Keratinocyte (primary cell): ENCODE data around the gene GABRA1. TPM values are rescaled to one million over a fixed set of nuclear protein-coding genes. Genes with fewer than 3 reads are reported as not detected.

Experiments
- DNase-seq: peaks from one replicate; pipeline ENCODE4 v3.0.0-alpha.2; 2011; ENCODE audit warnings: low read depth, missing footprints, low spot score
- FAIRE-seq: peaks from 2 replicates; lab custom pipeline; 2011; peaks lifted over from hg19 to GRCh38; lab: Jason Lieb, UNC
- H2AFZ ChIP-seq: 2 replicates; pipeline ENCODE4 v1.6.0; 2012; ENCODE audit warnings: low read length, control low read depth, inconsistent platforms; ENCODE audit not compliant: control insufficient read depth
- H3K27ac ChIP-seq: 2 replicates; pipeline ENCODE4 v1.5.1; 2011; ENCODE audit warnings: low read length; ENCODE audit not compliant: control insufficient read depth, insufficient read depth
- H3K27me3 ChIP-seq: 3 replicates; pipeline ENCODE4 v1.6.0; 2011; ENCODE audit warnings: low read length; ENCODE audit not compliant: control insufficient read depth, insufficient read depth; ENCODE audit errors: extremely low read depth
- H3K36me3 ChIP-seq, 2 experiments: 2 replicates in 1 of 2; 3 replicates in 1 of 2; pipeline ENCODE4 v1.5.1; 2011; ENCODE audit warnings: low read length in 2 of 2, mild to moderate bottlenecking in 1 of 2; ENCODE audit not compliant: control insufficient read depth in 2 of 2, insufficient read depth in 2 of 2; ENCODE audit errors: extremely low read depth in 1 of 2
- H3K4me1 ChIP-seq: 3 replicates; pipeline ENCODE4 v1.5.1; 2011; ENCODE audit warnings: low read length; ENCODE audit not compliant: control insufficient read depth, insufficient read depth; ENCODE audit errors: extremely low read depth
- H3K4me2 ChIP-seq: 3 replicates; pipeline ENCODE4 v1.6.0; 2011; ENCODE audit warnings: low read depth, low read length; ENCODE audit not compliant: control insufficient read depth, insufficient read depth; ENCODE audit errors: extremely low read depth
- H3K4me3 ChIP-seq, 3 experiments: fragments of 200-600 bp in 1 of 3; sonication (generic) in 1 of 3; 2 replicates in 2 of 3; 3 replicates in 1 of 3; pipeline ENCODE4 v1.5.1; 2011 to 2016; ENCODE audit warnings: low read length in 3 of 3, mild to moderate bottlenecking in 3 of 3, control low read depth in 2 of 3, inconsistent platforms in 1 of 3, low read depth in 1 of 3, mixed read lengths in 1 of 3, mixed run types in 1 of 3, moderate library complexity in 1 of 3; ENCODE audit not compliant: control insufficient read depth in 2 of 3, insufficient read depth in 2 of 3; ENCODE audit errors: extremely low read depth in 1 of 3
- H3K79me2 ChIP-seq: 2 replicates; pipeline ENCODE4 v1.6.0; 2012; ENCODE audit warnings: low read length; ENCODE audit not compliant: control insufficient read depth, insufficient read depth
- H3K9ac ChIP-seq: 3 replicates; pipeline ENCODE4 v1.6.0; 2011; ENCODE audit warnings: low read length; ENCODE audit not compliant: control insufficient read depth, insufficient read depth; ENCODE audit errors: extremely low read depth
- H3K9me1 ChIP-seq: 3 replicates; pipeline ENCODE4 v1.6.0; 2011; ENCODE audit warnings: low read length; ENCODE audit not compliant: control insufficient read depth, insufficient read depth; ENCODE audit errors: extremely low read depth
- H3K9me3 ChIP-seq: 2 replicates; pipeline ENCODE4 v1.5.1; 2012; ENCODE audit warnings: low read depth, low read length; ENCODE audit not compliant: control insufficient read depth
- H4K20me1 ChIP-seq: 3 replicates; pipeline ENCODE4 v1.6.0; 2011; ENCODE audit warnings: low read length; ENCODE audit not compliant: control insufficient read depth, insufficient read depth; ENCODE audit errors: extremely low read depth
- CTCF ChIP-seq, 3 experiments: IDR thresholded peaks in 1 of 3; conservative IDR thresholded peaks in 1 of 3; optimal IDR thresholded peaks in 1 of 3; 2 replicates in 2 of 3; 3 replicates in 1 of 3; pipeline versions ENCODE3 to v1.5.1; 2011; ENCODE audit warnings: low read length in 3 of 3, mild to moderate bottlenecking in 3 of 3, moderate library complexity in 2 of 3, control low read depth in 1 of 3, inconsistent platforms in 1 of 3; ENCODE audit not compliant: insufficient read depth in 2 of 3; ENCODE audit errors: extremely low read depth in 1 of 3
- EZH2 ChIP-seq: IDR thresholded peaks from one replicate; pipeline ENCODE4 v1.6.1; 2012; ENCODE audit warnings: inconsistent platforms, mild to moderate bottlenecking, low read length, moderate library complexity
- dilution Hi-C: fragments of 300-500 bp; cut with MboI; formaldehyde crosslinking; loops from one replicate; pipeline ENCODE4 v1.7.0; 2020; ENCODE audit warnings: low sequenced_read_pairs; ENCODE audit not compliant: extremely low pct_ligation_motif_present
- polyA plus RNA-seq, 5 experiments: library from polyadenylated mRNA; depleted of rRNA in 3 of 5; stranded (reverse) in 3 of 5; stranded (forward) in 1 of 5; unstranded in 1 of 5; fragments of >200 nt; gene quantifications; 1 replicate in 1 of 5; 2 replicates in 3 of 5; 3 replicates in 1 of 5; pipeline versions ENCODE4 v1.2.1 to v1.2.3, GENCODE V29; 2011 to 2012; ENCODE audit warnings: missing spikeins in 2 of 5, low read depth in 1 of 5, low replicate concordance in 1 of 5

The GABRA1 gene
- polyA plus RNA-seq, 1 donor (not counting 4 experiments of a cell fraction or from before 2014, with no cell fraction given) = not detected

- Histone ChIP-seq H3K36me3 (no peaks in the 10 kb centered on the region), H3K27ac (no peak overlapping the region), H2AFZ (no peak overlapping the region), H3K27me3 (no peaks in the 10 kb centered on the region), H3K9me1 (no peaks in the 10 kb centered on the region), H3K9ac (no peak overlapping the region), H3K79me2 (no peaks in the 10 kb centered on the region), H3K4me3 (no peak overlapping the region), H3K4me1 (no peaks in the 10 kb centered on the region), H3K9me3 (no peaks in the 10 kb centered on the region), H4K20me1 (no peaks in the 10 kb centered on the region), H3K4me2 (no peak overlapping the region)
- dilution Hi-C loops = no loop called here
- no peak for TF ChIP-seq CTCF (optimal IDR thresholded peaks at IDR 0.05 in 1 of 3, IDR thresholded peaks at IDR 0.05 in 1 of 3, conservative IDR thresholded peaks at IDR 0.05 in 1 of 3; ENCODE audit: extremely low read depth in 1 of 3, insufficient read depth in 2 of 3, low read length in 3 of 3)
- TF ChIP-seq EZH2 = no peak
- no peak for FAIRE-seq
- DNase-seq = no peak
These were observed 15.3 kb downstream of the GABRA1 start for GRCh38 chr5:161863259-161863658.

- Histone ChIP-seq H3K79me2 (no peaks in the 10 kb centered on the region), H3K9ac (no peak overlapping the region), H3K9me3 (no peaks in the 10 kb centered on the region), H3K9me1 (no peaks in the 10 kb centered on the region), H3K4me1 (no peaks in the 10 kb centered on the region), H3K4me3 (no peak overlapping the region), H3K4me2 (no peak overlapping the region), H3K36me3 (no peaks in the 10 kb centered on the region), H2AFZ (no peak overlapping the region), H3K27ac (no peak overlapping the region), H3K27me3 (no peaks in the 10 kb centered on the region), H4K20me1 (no peaks in the 10 kb centered on the region)
- FAIRE-seq (no peak), DNase-seq (no peak)
- dilution Hi-C loops = no loop called here
- TF ChIP-seq CTCF (optimal IDR thresholded peaks at IDR 0.05 in 1 of 3, IDR thresholded peaks at IDR 0.05 in 1 of 3, conservative IDR thresholded peaks at IDR 0.05 in 1 of 3; ENCODE audit: extremely low read depth in 1 of 3, insufficient read depth in 2 of 3, low read length in 3 of 3) (no peak), EZH2 (no peak)
These were observed 15.9 kb downstream of the GABRA1 start for GRCh38 chr5:161863811-161864210.
